GM12892 (cell line): ENCODE measurements around the gene SMG7.

Source experiments
- POLR2A ChIP-seq: IDR thresholded peaks from 2 replicates; pipeline ENCODE4 v1.6.1; 2011; ENCODE audit warnings: low read depth, low read length, control low read depth
- POLR2AphosphoS5 ChIP-seq: IDR thresholded peaks from 2 replicates; pipeline ENCODE4 v1.6.1; 2011; ENCODE audit warnings: low read depth, low read length, control low read depth

DNA sequence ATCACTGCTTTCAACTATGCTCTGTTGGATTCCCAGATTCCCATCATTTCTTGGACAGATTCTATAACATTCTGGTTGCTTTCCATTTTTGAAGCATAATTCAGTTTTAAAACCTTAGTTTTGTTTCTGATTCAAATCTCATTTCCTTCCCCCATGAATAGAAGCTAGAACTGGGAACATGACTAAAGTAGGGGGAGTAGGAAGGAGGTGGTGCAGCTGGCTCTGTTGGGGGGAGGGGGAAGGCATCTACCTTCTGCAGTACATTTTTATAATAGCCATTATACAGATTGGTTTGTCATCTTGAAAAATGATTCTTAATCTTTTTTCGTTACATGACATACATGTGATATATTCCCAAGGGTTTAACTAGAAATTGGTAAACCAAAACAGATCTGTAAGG is 48.1 kb downstream of the SMG7 start:
- no peak for TF ChIP-seq POLR2A
- no peak for TF ChIP-seq POLR2AphosphoS5
